Endothelial cell of hepatic sinusoid (primary cell): Measurements from ENCODE around the gene PRKCD.

Experiments
- in situ Hi-C: cut with HindIII; loops from 2 replicates; pipeline ENCODE4 v1.10.0; 2017; ENCODE audit warnings: low sequenced_read_pairs

PRKCD gene

GRCh38 chr3:53139906-53140846 is 20.8 kb upstream of the PRKCD start:
- in situ Hi-C loops, result no loop called here

DNA sequence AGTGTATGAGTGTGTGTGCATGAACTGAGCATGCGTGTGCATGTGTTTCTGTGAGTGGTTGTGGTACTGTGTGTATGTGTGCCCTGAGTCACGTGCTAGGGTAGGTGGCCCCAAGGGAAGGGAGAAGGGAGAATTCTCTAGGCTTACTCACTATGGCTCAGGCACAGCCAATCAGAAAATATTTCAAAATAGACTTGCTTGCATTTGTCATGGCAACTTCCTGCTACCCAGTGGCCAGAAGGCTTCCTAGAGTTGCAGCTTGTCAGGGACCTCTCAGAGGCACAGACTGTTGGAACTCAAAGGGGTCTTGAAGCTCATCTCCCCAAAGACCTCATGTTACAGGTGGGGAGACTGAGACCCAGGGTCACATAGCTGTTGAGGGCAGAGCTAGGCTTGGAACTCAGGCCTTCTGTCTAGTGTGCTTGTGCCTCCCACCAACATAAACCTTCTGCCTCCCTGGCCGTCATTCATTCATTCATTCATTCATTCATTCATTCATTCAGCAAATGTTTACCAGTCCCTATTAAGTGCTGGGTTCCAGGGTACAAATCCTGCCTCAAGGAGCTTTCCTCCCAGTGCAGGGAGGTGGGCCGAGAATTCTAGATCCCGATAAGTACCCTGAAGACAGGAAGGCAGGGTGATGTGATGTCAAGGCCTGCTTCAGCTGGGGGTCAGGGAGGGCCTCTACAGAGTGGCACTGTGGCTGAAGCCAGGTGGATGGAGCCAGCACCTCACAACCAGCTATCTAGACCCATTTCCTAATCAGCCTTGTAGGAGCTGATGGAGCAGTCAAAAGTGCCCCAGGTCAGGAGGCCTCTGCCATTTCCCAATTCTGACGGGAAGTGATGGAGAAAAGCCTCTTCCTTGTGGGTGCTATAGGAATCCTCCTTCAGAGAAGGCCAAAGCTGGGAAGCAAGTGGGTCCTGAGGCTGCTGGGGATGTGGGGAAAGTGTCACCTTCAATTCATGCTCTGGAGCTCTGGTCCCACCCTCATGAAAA is 19.9 kb upstream of the PRKCD start:
- in situ Hi-C loops, result no loop called here

DNA sequence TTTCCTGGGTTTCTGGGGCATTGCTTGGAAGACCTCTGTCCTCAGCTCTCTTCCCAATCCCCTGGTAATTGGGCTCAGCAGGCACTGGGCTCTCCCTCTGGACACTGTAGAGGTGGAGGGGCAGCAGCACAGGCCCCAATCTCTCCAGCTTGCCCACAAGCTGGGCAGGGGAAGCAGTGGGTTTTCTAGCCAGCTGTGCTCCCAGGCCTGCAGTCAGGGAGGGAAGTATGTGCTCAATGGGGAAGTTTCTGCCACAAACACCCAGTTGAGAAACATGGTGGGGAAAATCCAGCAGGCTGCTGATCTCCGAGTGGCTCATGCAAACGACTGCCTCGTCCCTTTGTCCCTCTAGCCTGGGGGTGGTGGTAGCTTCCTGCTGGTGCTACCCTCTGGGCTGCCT is 18.0 kb upstream of the PRKCD start:
- in situ Hi-C loops, result no loop called here

- in situ Hi-C loops, result no loop called here
Observed at GRCh38 chr3:53144446-53144845, 16.6 kb upstream of the PRKCD start.

DNA sequence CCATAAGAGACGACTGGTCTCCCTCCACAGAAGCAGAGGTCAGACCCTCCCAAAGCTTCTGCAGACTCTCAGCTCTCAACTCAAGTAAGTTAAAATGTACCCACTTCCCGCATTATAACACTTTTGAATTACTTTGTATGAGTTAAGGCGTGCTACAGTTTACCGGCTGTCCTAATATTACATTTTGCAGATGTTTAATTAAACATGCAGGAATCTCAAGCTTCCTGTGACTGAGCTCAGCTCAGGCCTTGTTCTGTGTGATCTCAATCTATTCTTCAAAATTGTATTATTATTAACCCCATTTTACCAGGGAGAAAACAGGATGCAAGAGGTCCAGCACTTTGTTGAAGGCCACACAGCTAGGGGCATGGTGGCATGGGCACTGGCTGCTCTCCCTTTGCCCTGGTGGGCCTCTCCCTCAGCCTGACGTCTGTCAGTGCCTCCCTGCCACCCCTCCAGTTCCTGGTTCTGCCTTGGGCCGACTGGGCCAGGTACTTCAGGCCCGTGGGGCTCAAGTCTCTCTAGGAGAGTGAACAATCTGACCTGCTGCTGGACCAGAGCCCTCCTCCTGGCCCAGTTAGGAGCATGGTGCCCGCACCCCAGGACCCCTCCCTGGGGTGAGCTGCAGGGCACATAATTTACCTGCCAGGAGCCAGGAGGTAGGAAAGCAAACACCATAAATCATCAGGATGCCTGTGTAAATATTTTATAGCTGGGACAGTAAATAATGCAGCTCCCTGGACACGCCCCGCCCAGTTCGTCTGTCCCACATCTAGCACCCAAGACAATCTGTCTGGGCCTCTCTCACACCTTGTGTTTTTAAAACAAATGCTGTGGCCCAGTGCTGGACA is 15.9 kb upstream of the PRKCD start:
- in situ Hi-C loops, result no loop called here

- in situ Hi-C loops, result no loop called here
Observed at GRCh38 chr3:53145713-53146080, 15.3 kb upstream of the PRKCD start.

DNA sequence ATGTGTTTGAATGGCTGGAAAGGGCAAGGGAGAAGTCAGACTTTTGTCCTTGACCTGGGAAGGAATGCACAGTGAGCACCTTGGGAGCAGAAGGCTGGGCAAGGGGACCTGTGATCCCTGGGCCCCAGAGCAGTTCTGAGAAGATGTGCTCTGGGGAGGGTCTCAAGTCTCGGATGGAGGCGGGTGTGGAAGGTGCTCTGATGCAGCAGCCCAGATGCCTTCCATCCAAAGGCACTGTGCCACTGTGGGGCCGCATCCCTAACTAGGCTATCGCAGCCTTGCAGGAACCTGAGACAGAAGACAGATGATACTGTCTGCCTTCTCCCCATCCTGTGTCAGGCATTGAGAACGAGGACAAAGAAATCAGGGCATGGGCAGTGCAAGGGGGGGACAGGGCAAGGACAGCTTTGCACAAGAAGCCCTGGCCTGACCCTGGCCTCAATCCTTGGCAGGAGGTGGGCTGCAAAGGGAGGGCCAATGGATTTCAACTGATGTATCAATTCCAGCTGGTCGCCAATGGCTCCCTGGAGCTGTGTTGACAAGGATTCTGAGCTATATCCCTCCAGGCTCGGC is 14.6 kb upstream of the PRKCD start:
- in situ Hi-C loops, result no loop called here

GRCh38 chr3:53147151-53147902 is 13.7 kb upstream of the PRKCD start:
- in situ Hi-C loops, result no loop called here

GRCh38 chr3:53147903-53148400 is 13.1 kb upstream of the PRKCD start:
- in situ Hi-C loops, result no loop called here

- in situ Hi-C loops, result no loop called here
Observed at GRCh38 chr3:53149006-53149690, 11.9 kb upstream of the PRKCD start.

DNA sequence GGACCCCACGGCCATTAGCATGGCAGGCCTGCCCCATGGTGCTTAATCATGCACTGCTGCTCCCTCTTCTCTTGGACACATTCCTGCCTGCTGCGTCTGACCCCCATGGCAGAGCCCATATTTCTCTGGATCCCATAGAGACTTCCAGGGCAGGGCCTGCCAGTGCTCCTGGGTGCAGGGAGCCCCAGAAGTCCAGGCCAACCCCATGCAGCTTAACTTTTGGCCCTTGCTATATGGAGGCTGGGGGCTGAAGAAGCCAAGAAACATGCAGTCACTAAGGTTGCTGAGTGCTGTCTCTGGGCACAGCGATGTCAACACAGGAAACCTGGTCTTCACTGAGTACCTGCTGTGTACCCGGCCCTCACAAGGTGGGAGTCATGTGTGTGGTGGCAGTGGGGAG is 11.3 kb upstream of the PRKCD start:
- in situ Hi-C loops, result loop anchor here (5.0 kb wide), 1 partner anchor 38 kb away; no protein-coding TSS in a partner anchor

GRCh38 chr3:53150247-53151085 is 10.5 kb upstream of the PRKCD start:
- in situ Hi-C loops, result loop anchor here (5.0 kb wide), 1 partner anchor 37 kb away; no protein-coding TSS in a partner anchor

DNA sequence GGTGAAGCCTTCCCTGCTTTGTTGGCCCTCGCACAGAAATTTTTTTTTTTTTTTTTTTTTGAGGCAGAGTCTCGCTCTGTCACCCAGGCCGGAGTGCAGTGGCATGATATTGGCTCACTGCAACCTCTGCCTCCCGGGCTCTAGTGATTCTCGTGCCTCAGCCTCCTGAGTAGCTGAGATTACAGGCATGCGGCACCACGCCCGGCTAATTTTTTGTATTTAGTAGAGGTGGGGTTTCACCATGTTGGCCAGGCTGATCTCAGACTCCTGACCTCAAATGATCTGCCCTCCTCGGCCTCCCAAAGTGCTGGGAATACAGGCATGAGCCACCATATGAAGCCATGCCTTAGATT is 9.9 kb upstream of the PRKCD start:
- in situ Hi-C loops, result loop anchor here (5.0 kb wide), 1 partner anchor 36 kb away; no protein-coding TSS in a partner anchor

DNA sequence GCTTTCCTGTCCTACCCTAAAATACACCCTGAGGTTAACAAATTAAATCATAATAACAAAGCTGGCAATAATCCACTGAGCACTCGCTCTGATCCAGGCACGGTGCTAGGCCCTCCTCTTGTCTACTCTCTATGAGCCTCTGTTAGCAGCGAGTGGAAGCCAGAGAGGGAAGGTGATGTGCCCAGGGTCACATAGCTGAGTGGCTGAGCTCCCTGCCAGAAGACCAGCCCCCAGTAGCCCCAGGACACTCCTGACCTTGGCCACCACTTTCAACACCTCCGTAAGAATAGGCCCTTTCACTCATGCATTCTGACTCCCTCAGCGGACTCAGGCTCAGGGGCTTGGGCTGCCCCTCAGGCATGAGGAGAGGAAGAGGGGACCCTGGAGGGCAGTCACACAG is 9.5 kb upstream of the PRKCD start:
- in situ Hi-C loops, result loop anchor here (5.0 kb wide), 1 partner anchor 36 kb away; no protein-coding TSS in a partner anchor

DNA sequence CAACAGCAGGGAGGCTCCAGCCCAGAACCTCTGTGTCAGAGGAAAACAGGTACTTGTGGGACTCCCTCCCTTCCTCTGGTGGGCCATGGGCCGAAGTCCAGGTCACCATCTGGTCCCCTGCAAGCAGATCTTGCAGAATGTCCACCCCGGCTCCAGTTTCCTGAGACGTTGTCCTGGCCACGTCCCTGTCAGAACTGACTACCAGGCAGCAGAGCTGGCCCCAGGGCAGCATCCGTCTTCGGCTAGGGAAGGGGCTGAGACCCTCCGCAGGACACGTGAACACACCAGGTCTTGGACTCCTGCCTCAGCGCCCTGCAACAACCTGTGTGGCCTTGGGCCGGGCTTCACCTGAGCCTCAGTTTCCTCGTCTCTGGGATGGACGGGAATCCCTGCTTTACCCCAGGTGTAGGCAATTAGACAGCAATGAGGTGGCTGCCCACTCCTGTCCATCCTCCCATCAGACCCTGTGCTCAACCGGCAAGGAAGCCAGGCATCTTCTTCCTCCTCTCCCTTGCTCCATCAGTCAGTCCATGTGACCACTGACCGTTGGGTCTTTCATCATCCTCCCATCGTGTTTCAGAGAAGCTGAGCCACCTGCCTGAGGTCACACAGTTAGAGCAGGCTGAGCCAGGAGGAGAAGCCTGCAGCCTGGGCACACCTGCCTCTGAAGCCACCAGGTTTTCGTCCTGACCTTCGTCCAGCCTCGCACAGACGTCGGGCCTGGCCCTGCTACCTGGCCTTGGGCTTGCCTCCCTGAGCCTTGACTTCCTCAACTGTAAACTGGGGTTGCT is 8.9 kb upstream of the PRKCD start:
- in situ Hi-C loops, result loop anchor here (5.0 kb wide), 1 partner anchor 35 kb away; no protein-coding TSS in a partner anchor

DNA sequence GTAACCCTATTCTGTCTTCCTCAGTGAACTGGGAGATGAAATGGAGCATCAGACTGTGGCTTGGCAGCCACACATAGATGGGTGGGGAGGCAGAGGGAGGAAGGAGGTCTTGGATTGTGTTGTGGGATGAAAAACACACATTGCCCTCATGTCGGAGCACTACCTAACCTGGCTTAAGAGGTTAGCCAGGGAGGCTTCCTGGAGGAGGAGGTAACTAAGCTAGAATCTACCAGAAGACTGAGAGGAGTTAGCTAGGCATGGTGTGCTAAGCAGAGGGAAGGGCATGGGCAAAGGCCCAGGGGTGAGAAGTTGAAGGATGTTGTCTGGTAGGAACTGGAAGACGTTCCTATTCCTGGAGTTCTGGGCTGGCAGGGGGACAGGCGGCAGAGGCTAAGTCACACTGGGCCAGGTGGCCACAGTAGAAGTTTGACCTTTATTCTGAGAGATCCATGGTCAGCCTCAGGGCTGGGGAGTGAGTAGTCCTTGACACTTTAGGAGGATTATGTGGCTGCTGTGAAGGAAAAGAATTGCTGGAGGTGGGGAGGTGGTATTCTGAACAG is 7.7 kb upstream of the PRKCD start:
- in situ Hi-C loops, result loop anchor here (5.0 kb wide), 1 partner anchor 34 kb away; no protein-coding TSS in a partner anchor
